SK-N-SH (cell line): Measurements from ENCODE around the gene MED6. TPM values are rescaled to one million over a fixed set of nuclear protein-coding genes. Genes with fewer than 3 reads are reported as not detected.

ENCODE experiments used
- CTCF ChIA-PET: fragments of 300-600, 350-600 bp; formaldehyde crosslinking; extraction: SDS; loops from one replicate; lab custom pipeline; 2021; lab: Yijun Ruan, JAX
- POLR2A ChIA-PET: fragments of 350-600 bp; sonication (Branson Sonifier 250); formaldehyde crosslinking; extraction: SDS; loops from one replicate; lab custom pipeline; 2020; ENCODE audit warnings: antibody characterized with exemption, inconsistent platforms; lab: Yijun Ruan, JAX
- DNase-seq: peaks from one replicate; pipeline ENCODE4 v3.0.0; 2012
- H2AFZ ChIP-seq: fragments of 200-600 bp; sonication (generic); 2 replicates; pipeline ENCODE4 v1.8.1; 2016; ENCODE audit warnings: antibody characterized with exemption, mild to moderate bottlenecking, low read depth
- H3F3A ChIP-seq: fragments of 200-600 bp; sonication (generic); replicated peaks from 2 replicates; pipeline ENCODE3; 2016; ENCODE audit warnings: antibody characterized with exemption, mild to moderate bottlenecking; ENCODE audit not compliant: insufficient read depth
- H3K27ac ChIP-seq, 2 experiments: fragments of 200-500 bp in 1 of 2; fragments of 200-600 bp in 1 of 2; sonication (Bioruptor generic) in 1 of 2; sonication (generic), shearing (Covaris generic) in 1 of 2; 2 replicates each; pipeline versions ENCODE4 v1.5.1 to v1.6.1; 2014 to 2016; ENCODE audit warnings: low read depth in 2 of 2, inconsistent platforms in 1 of 2, low read length in 1 of 2, mild to moderate bottlenecking in 1 of 2, mixed read lengths in 1 of 2
- H3K27me3 ChIP-seq: fragments of 200-600 bp; sonication (generic), shearing (Covaris generic); 2 replicates; pipeline ENCODE4 v1.6.1; 2016; ENCODE audit warnings: mixed run types; ENCODE audit not compliant: insufficient read depth
- H3K36me3 ChIP-seq, 2 experiments: fragments of 200-500 bp in 1 of 2; fragments of 200-600 bp in 1 of 2; sonication (Bioruptor generic) in 1 of 2; sonication (generic) in 1 of 2; replicated peaks in 1 of 2; 2 replicates each; pipeline versions ENCODE3 to v1.5.1; 2014 to 2016; ENCODE audit warnings: low read length in 1 of 2, mild to moderate bottlenecking in 1 of 2; ENCODE audit not compliant: insufficient read depth in 2 of 2, control insufficient read depth in 1 of 2
- H3K4me1 ChIP-seq, 2 experiments: fragments of 200-500 bp in 1 of 2; fragments of 200-600 bp in 1 of 2; sonication (Bioruptor generic) in 1 of 2; sonication (generic), shearing (Covaris generic) in 1 of 2; 2 replicates each; pipeline versions ENCODE4 v1.5.1 to v1.6.1; 2014 to 2016; ENCODE audit warnings: low read depth in 1 of 2, low read length in 1 of 2, mixed run types in 1 of 2; ENCODE audit not compliant: insufficient read depth in 2 of 2, control insufficient read depth in 1 of 2
- H3K4me2 ChIP-seq: fragments of 200-600 bp; sonication (generic), shearing (Covaris generic); 2 replicates; pipeline ENCODE4 v1.6.1; 2017; ENCODE audit warnings: mixed run types
- H3K4me3 ChIP-seq, 2 experiments: fragments of 200-500 bp in 1 of 2; fragments of 200-600 bp in 1 of 2; sonication (Bioruptor generic) in 1 of 2; sonication (generic), shearing (Covaris generic) in 1 of 2; 2 replicates each; pipeline versions ENCODE4 v1.5.1 to v1.8.1; 2014 to 2016; ENCODE audit warnings: low read depth in 2 of 2, inconsistent platforms in 1 of 2, low read length in 1 of 2, mild to moderate bottlenecking in 1 of 2, mixed read lengths in 1 of 2, moderate library complexity in 1 of 2
- H3K79me2 ChIP-seq: fragments of 200-600 bp; sonication (generic); 2 replicates; pipeline ENCODE4 v1.8.1; 2017; ENCODE audit warnings: mild to moderate bottlenecking; ENCODE audit not compliant: insufficient read depth
- H3K9ac ChIP-seq: fragments of 200-600 bp; sonication (generic); 2 replicates; pipeline ENCODE4 v1.6.1; 2017; ENCODE audit warnings: mixed run types
- H3K9me2 ChIP-seq: fragments of 200-600 bp; sonication (generic); 2 replicates; pipeline ENCODE4 v1.6.1; 2017; ENCODE audit warnings: mixed run types
- H3K9me3 ChIP-seq: fragments of 200-600 bp; sonication (generic); 2 replicates; pipeline ENCODE4 v1.6.1; 2017; ENCODE audit warnings: mixed run types, mild to moderate bottlenecking, moderate library complexity
- H4K20me1 ChIP-seq: fragments of 200-600 bp; sonication (generic); 2 replicates; pipeline ENCODE4 v1.6.1; 2017; ENCODE audit warnings: mild to moderate bottlenecking, mixed run types; ENCODE audit not compliant: insufficient read depth
- CHD2 ChIP-seq: fragments of 150-350 bp; IDR thresholded peaks from 2 replicates; pipeline ENCODE4 v1.6.1; 2018; ENCODE audit warnings: low read length; ENCODE audit not compliant: partially characterized antibody
- ELF1 ChIP-seq: IDR thresholded peaks from 2 replicates; pipeline ENCODE4 v1.4.0; 2012
- EP300 ChIP-seq, 2 experiments: IDR thresholded peaks; 2 replicates each; pipeline versions ENCODE4 v1.4.0 to v1.6.1; 2012; ENCODE audit warnings: borderline replicate concordance in 1 of 2, low read depth in 1 of 2, low read length in 1 of 2
- FOSL2 ChIP-seq: IDR thresholded peaks from 2 replicates; pipeline ENCODE4 v1.4.0; 2012; ENCODE audit warnings: low read depth, mild to moderate bottlenecking, moderate library complexity, borderline replicate concordance
- GABPA ChIP-seq: IDR thresholded peaks from 2 replicates; pipeline ENCODE4 v1.4.0; 2012; ENCODE audit warnings: low read depth, mild to moderate bottlenecking
- GATA2 ChIP-seq: sonication (generic); formaldehyde crosslinking; IDR thresholded peaks from 2 replicates; pipeline ENCODE4 v1.5.0; 2020; ENCODE audit warnings: mild to moderate bottlenecking, missing genetic modification reagents
- IRF3 ChIP-seq: fragments of 150-350 bp; IDR thresholded peaks from 2 replicates; pipeline ENCODE4 v1.6.1; 2016; ENCODE audit warnings: mild to moderate bottlenecking, low read depth, low read length
- JUND ChIP-seq: IDR thresholded peaks from 2 replicates; pipeline ENCODE4 v1.4.0; 2012
- MXI1 ChIP-seq: IDR thresholded peaks from 2 replicates; pipeline ENCODE4 v1.6.1; 2012; ENCODE audit warnings: mild to moderate bottlenecking, low read depth, low read length, improper control_type of control experiment
- PBX3 ChIP-seq: IDR thresholded peaks from 2 replicates; pipeline ENCODE4; 2012
- RXRA ChIP-seq: IDR thresholded peaks from 2 replicates; pipeline ENCODE4 v1.4.0; 2012; ENCODE audit warnings: low read depth, mild to moderate bottlenecking, borderline replicate concordance
- TAF1 ChIP-seq: IDR thresholded peaks from 2 replicates; pipeline ENCODE4 v1.6.1; 2012; ENCODE audit warnings: low read depth, mild to moderate bottlenecking, low read length, moderate library complexity, borderline replicate concordance
- TCF12 ChIP-seq: IDR thresholded peaks from 2 replicates; pipeline ENCODE4 v1.4.0; 2012
- TEAD4 ChIP-seq: IDR thresholded peaks from 2 replicates; pipeline ENCODE4 v1.4.0; 2012; ENCODE audit warnings: mild to moderate bottlenecking, borderline replicate concordance; ENCODE audit not compliant: insufficient read depth
- USF2 ChIP-seq: fragments of 150-350 bp; IDR thresholded peaks from 2 replicates; pipeline ENCODE4 v1.6.1; 2017; ENCODE audit warnings: antibody characterized with exemption, low read length, low read depth, borderline replicate concordance
- YY1 ChIP-seq: IDR thresholded peaks from 2 replicates; pipeline ENCODE4 v1.4.0; 2012; ENCODE audit warnings: low read depth, mild to moderate bottlenecking
- WGBS: methylation state at CpG from one replicate; pipeline ENCODE4 v1.1.6; 2017; ENCODE audit warnings: low lambda C conversion rate; 5-methylcytosine and 5-hydroxymethylcytosine counted together
- polyA plus RNA-seq, 3 experiments: library from polyadenylated mRNA; depleted of rRNA; stranded (reverse); fragments of >200 nt; gene quantifications; 2 replicates each; pipeline ENCODE4 v1.2.3, GENCODE V29; 2012

The MED6 gene
- polyA plus RNA-seq, 1 of the 3 experiments (the other 2 are of a cell fraction): 24.2 TPM

- no peak for TF ChIP-seq FOSL2
- no peak for TF ChIP-seq TEAD4
- no peak for TF ChIP-seq TAF1
- no peak for TF ChIP-seq IRF3
- TF ChIP-seq PBX3: no peak
- TF ChIP-seq TCF12: no peak
- no peak for TF ChIP-seq JUND
- TF ChIP-seq, all 33 proteins: peak for 0
Observed at GRCh38 chr14:70558356-70558755, 42.1 kb downstream of the MED6 start (continued).

- Histone ChIP-seq H3K4me1 (no peaks in the 10 kb centered on the region), H4K20me1 (no peaks in the 10 kb centered on the region), H3K4me2 (no peak overlapping the region), H3K27me3 (no peaks in the 10 kb centered on the region)
- DNase-seq: no peak
- TF ChIP-seq ELF1 (no peak), YY1 (no peak), CHD2 (no peak), GABPA (no peak), MXI1 (no peak)
- TF ChIP-seq, all 33 proteins: peak for 0
- Histone ChIP-seq H3K36me3 (peaks cover 7 to 11% of the 10 kb centered on the region in 2 experiments), H3K4me3 (no peak overlapping the region), H3K27ac (no peak overlapping the region), H3K9me3 (no peaks in the 10 kb centered on the region), H3K9me2 (no peaks in the 10 kb centered on the region), H3K79me2 (no peaks in the 10 kb centered on the region), H2AFZ (no peak overlapping the region), H3K9ac (no peak overlapping the region), H3F3A (no peaks in the 10 kb centered on the region)
- ChIA-PET POLR2A (no interaction called here), CTCF (no interaction called here)
- WGBS: 94% methylated on average over 19 of the region's 19 CpGs
Observed at GRCh38 chr14:70555890-70556289, 44.6 kb downstream of the MED6 start.

- POLR2A ChIA-PET: no interaction called here
- Histone ChIP-seq H3K9me2 (no peaks in the 10 kb centered on the region), H3K27ac (no peak overlapping the region), H3K9me3 (0 out of 2 replicates have a peak, but pooled peaks cover under 1% of the 10 kb centered on the region), H3K9ac (no peak overlapping the region), H3K36me3 (peaks cover 0 to 5% of the 10 kb centered on the region in 2 experiments), H3K4me2 (no peak overlapping the region), H4K20me1 (no peaks in the 10 kb centered on the region), H3K27me3 (no peaks in the 10 kb centered on the region), H3K4me3 (no peak overlapping the region), H3F3A (no peaks in the 10 kb centered on the region), H3K4me1 (no peaks in the 10 kb centered on the region), H2AFZ (no peak overlapping the region), H3K79me2 (no peaks in the 10 kb centered on the region)
- no peak for TF ChIP-seq MXI1
- no peak for TF ChIP-seq USF2
- no peak for TF ChIP-seq GATA2 (CRISPR knock-in tag)
- no peak for TF ChIP-seq CHD2
- no peak for TF ChIP-seq JUND
- no peak for TF ChIP-seq EP300 (IDR thresholded peaks at IDR 0.05; ENCODE audit: borderline replicate concordance in 1 of 2, low read depth in 1 of 2, low read length in 1 of 2)
- no peak for TF ChIP-seq RXRA
- DNase-seq: no peak
- WGBS: 56% methylated on average over 5 of the region's 5 CpGs
- CTCF ChIA-PET: no interaction called here
Observed at GRCh38 chr14:70538087-70538486, 62.4 kb downstream of the MED6 start.
